Immature natural killer cell (primary cell): ENCODE measurements around the gene EPHX1. TPM values are rescaled to one million over a fixed set of nuclear protein-coding genes. Genes with fewer than 3 reads are reported as not detected.

Experiments used
- DNase-seq, 3 donors: peaks; one replicate each; pipeline ENCODE4 v3.0.0; 2022; ENCODE audit warnings: mixed read lengths in 1 of 3
- H3K27ac Mint-ChIP-seq, 6 donors: one replicate each; pipeline ENCODE4 v1.8.0; 2020; ENCODE audit warnings: mixed read lengths in 6 of 6, mild to moderate bottlenecking in 5 of 6, inconsistent platforms in 4 of 6, moderate library complexity in 3 of 6
- H3K27me3 Mint-ChIP-seq, 3 donors: one replicate each; pipeline ENCODE4 v1.8.0; 2020 to 2021; ENCODE audit warnings: low read depth in 3 of 3, mild to moderate bottlenecking in 3 of 3, mixed read lengths in 3 of 3, moderate library complexity in 3 of 3, inconsistent platforms in 1 of 3
- H3K36me3 Mint-ChIP-seq, 3 donors: one replicate each; pipeline ENCODE4 v1.8.0; 2020; ENCODE audit warnings: mixed read lengths in 3 of 3, inconsistent platforms in 2 of 3, mild to moderate bottlenecking in 2 of 3
- H3K4me1 Mint-ChIP-seq, 2 donors: one replicate each; pipeline ENCODE4 v1.8.0; 2020; ENCODE audit warnings: inconsistent platforms in 2 of 2, mild to moderate bottlenecking in 2 of 2, mixed read lengths in 2 of 2, moderate library complexity in 1 of 2
- H3K4me3 Mint-ChIP-seq, 5 donors: one replicate each; pipeline ENCODE4 v1.8.0; 2020; ENCODE audit warnings: mild to moderate bottlenecking in 5 of 5, mixed read lengths in 5 of 5, inconsistent platforms in 3 of 5, moderate library complexity in 3 of 5
- H3K9me3 Mint-ChIP-seq, 6 donors: one replicate each; pipeline ENCODE4 v1.8.0; 2020; ENCODE audit warnings: mild to moderate bottlenecking in 6 of 6, mixed read lengths in 6 of 6, inconsistent platforms in 4 of 6, moderate library complexity in 3 of 6
- polyA plus RNA-seq, 3 donors: library from polyadenylated mRNA; unstranded; fragments of 300-500 nt; fragmentation: Illumina TruSeq; gene quantifications; one replicate each; pipeline ENCODE4 v1.2.3, GENCODE V29; 2021

The EPHX1 gene
- polyA plus RNA-seq, 3 donors from 2014 or later: 0.86 to 2.4 (median 1.5) TPM

DNA sequence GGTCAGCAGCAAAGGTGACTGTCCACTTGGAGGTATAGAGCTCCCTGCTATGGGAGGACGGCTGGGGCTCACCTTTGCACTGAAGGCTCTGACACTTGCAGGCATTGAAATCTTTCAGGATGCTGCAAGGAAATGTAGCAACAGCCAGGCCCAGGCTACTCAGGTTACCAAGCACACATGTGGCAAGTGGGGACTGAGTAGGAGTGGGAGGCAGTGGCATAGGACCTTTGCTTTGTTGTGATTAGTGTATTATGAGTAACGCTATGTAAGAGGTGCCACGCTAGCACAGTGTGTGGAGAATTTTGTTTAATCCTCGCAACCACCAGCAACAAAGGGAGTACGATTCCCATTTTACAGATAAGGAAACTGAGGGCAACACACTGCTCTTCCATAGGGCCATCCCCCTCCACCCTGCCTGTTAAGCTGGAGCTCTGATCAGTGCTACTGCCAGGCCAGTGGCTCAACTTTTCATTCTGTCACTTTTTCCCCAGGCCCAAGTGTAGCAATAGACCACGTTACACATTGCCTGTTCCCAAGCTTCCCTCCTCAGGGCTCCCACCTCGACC lies 51.0 kb downstream of the EPHX1 start:
- Mint-ChIP-seq H3K27me3 (no peaks in the 10 kb centered on the region), H3K27ac (no peak overlapping the region), H3K4me1 (peaks cover 7 to 9% of the 10 kb centered on the region in 2 donors), H3K4me3 (no peak overlapping the region), H3K36me3 (peaks cover 25 to 57% (median 27%) of the 10 kb centered on the region in 3 donors), H3K9me3 (no peaks in the 10 kb centered on the region)
- no peak for DNase-seq

DNA sequence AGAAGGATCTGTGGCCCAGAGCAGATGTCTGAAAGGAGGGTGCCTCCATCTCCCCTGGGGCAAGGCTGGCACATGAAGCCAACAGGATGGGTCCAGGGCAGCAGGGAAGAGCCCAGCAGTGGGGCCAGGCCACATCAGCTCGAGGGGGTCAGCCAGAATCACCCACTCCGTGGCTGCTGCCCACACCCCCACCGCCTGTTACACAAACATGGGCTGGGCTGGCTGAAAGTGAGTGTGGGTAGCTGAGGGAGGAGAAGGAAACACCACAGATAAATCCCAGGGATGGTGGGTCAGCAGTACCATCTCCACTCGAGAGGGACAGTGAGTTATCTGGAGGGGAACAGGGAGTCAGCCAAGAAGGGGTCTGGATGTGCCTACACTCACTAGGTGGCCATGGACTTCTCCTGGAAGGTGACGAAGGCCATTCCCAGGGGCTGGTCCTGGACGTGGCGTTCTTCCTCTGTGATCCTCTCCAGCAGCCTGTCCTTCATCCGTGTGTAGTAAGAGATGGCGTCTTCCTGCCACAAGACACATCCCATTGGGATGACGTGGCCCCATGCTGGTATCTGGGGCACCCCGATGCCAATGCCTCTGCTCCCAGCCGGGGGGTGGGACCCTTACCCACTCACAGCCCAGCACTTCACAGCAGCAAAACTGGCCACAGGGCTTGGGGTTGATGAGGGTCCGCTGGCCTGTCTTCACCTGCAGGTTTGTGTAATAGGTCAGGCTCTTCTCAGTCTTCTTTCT lies 52.1 kb downstream of the EPHX1 start:
- Mint-ChIP-seq H3K4me3 (no peak overlapping the region), H3K27ac (no peak overlapping the region), H3K9me3 (no peaks in the 10 kb centered on the region), H3K36me3 (peaks cover 23 to 60% (median 27%) of the 10 kb centered on the region in 3 donors), H3K4me1 (peaks cover 17 to 19% of the 10 kb centered on the region in 2 donors), H3K27me3 (no peaks in the 10 kb centered on the region)
- no peak for DNase-seq

DNA sequence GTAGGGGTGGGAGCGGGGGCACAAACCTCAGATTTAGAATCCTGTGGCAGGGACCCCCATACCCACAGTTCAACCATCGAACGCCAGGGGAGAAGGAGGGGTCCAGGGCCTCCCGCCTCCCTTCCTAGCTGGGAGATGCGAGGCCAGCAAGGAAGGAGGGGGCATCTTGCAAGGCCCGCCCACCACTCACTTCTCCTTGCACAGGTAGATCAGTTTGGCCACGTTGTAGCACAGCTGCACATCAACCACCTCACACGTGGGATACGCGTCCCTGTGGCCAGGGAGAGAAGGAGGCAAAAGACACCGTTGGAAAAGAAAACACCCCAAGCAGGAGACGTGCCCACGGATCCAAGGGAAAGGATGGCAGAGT lies 52.6 kb downstream of the EPHX1 start:
- no peak for DNase-seq
- no peak overlapping the region for H3K4me3 Mint-ChIP-seq
- H3K9me3 Mint-ChIP-seq: no peaks in the 10 kb centered on the region
- H3K4me1 Mint-ChIP-seq: peaks cover 22 to 24% of the 10 kb centered on the region in 2 donors
- peaks cover 25 to 59% (median 30%) of the 10 kb centered on the region in 3 donors for H3K36me3 Mint-ChIP-seq
- H3K27me3 Mint-ChIP-seq: no peaks in the 10 kb centered on the region
- no peak overlapping the region for H3K27ac Mint-ChIP-seq

DNA sequence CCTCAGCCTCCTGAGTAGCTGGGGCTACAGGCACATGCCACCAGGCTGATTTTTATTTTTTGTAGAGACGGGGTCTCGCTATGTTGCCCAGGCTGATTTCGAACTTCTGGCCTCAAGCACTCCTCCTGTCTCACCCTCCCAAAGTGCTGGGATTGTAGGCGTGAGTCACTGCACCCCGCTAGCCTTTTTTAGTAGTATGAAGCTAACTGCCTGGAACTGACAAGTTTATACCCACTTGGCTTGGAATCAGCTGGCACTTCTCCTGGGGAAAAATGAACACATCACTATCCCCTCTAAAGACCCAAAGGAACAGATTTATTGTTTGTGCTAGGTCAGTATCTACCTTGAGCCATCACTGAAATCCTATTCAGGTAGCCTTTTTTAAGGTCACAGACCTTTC lies 53.2 kb downstream of the EPHX1 start:
- Mint-ChIP-seq H3K36me3 (peaks cover 25 to 59% (median 28%) of the 10 kb centered on the region in 3 donors), H3K4me1 (peaks cover 23 to 27% of the 10 kb centered on the region in 2 donors), H3K4me3 (no peak overlapping the region), H3K9me3 (no peaks in the 10 kb centered on the region), H3K27me3 (no peaks in the 10 kb centered on the region), H3K27ac (no peak overlapping the region)
- no peak for DNase-seq

DNA sequence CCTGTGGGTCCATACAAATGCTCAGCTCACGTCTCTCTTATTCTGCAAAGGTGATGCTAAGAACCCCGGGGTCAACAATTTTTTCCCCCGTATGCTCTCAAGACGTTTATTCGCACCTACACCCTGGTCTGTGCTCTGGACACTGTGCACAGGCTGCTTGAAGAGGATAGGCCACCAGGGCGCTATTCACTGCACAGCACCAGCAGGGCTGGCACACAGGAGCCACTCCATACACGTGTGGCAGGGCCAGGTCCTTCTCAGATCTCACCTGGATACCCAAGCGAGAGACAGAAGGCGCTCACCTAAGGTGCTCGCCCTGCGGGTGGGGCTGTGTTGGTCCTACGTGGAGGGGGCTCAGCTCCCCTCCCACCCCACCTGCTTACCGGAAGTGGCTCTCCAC lies 55.6 kb downstream of the EPHX1 start:
- H3K9me3 Mint-ChIP-seq: no peaks in the 10 kb centered on the region
- H3K27ac Mint-ChIP-seq: peak overlapping the region in 4 of 6 donors; percentile 40 to 86 (median 45)
- H3K4me3 Mint-ChIP-seq: peak overlapping the region in 2 of 5 donors; percentile 47 to 60
- H3K36me3 Mint-ChIP-seq: peaks cover 20 to 54% (median 22%) of the 10 kb centered on the region in 3 donors
- H3K4me1 Mint-ChIP-seq: peaks cover 23 to 33% of the 10 kb centered on the region in 2 donors
- no peaks in the 10 kb centered on the region for H3K27me3 Mint-ChIP-seq
- no peak for DNase-seq

DNA sequence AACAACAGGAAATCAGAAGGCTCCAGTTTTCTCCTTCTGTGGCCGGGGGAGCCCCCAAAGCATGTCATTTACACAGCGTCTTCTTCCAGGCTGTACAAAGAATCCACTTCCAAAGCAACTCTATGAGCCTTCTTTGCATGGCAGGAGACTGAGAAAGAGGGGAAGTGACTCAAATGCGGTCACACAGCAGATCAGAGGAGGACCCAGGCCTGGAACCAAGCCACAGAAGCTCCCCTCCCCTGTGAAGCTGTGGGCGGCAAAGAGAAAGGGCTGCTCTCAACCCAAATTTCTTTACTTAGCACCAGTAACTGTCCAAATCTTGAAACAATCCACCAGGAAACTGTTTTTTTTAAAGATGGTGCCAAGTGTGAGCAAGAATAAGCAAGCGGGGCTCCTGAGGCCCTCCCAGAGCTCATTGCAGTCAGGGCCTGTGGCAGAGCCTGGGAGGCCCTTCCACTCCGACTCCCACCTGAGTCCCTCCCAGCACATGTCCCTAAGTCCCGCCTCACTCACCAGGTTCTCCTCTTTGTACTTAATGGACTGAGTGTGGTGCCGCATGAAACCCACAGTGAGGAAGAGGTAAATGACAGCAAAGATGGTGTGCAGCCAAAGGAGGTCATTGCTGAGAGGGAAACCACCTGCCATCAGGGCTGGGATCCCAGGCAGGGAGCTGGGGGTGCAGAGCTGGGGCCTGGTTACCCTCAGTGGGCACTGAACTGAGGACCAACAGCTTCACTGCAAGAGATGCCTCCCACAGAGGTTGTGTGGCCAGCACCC lies 56.3 kb downstream of the EPHX1 start:
- peaks cover 26 to 56% (median 27%) of the 10 kb centered on the region in 3 donors for H3K36me3 Mint-ChIP-seq
- H3K9me3 Mint-ChIP-seq: no peaks in the 10 kb centered on the region
- H3K4me1 Mint-ChIP-seq: peaks cover 28 to 40% of the 10 kb centered on the region in 2 donors
- peak overlapping the region; percentile 12 to 88 (median 58) for H3K27ac Mint-ChIP-seq
- H3K27me3 Mint-ChIP-seq: no peaks in the 10 kb centered on the region
- peak overlapping the region; percentile 2 to 65 (median 57) for H3K4me3 Mint-ChIP-seq
- DNase-seq: peak; percentile 44 to 58 (median 48)

DNA sequence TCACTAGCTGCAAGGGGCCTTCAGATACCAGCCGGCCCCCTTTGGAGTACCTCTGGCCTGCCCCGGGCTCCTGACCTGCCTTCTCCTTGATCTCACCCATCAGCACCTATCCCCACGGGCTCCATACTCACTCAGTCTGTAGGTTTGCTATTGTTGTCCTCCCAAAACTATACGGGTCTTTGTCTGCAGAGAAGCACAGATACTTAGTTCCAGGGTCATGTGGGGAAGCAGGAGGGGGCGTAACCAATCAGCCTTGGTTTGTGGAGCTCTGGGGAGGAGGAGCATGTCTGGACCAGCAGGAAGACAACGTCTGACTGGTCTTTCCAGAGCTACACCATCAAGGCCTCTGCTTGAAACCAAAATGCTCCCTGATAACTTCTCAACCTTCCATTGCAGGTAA lies 57.1 kb downstream of the EPHX1 start:
- peak overlapping the region in 2 of 5 donors; percentile 27 to 53 for H3K4me3 Mint-ChIP-seq
- peaks cover 25 to 58% (median 34%) of the 10 kb centered on the region in 3 donors for H3K36me3 Mint-ChIP-seq
- H3K27me3 Mint-ChIP-seq: peaks cover 0 to 3% (median 2%) of the 10 kb centered on the region in 3 donors
- no peaks in the 10 kb centered on the region for H3K9me3 Mint-ChIP-seq
- H3K4me1 Mint-ChIP-seq: peaks cover 35 to 47% of the 10 kb centered on the region in 2 donors
- no peak for DNase-seq
- peak overlapping the region; percentile 12 to 82 (median 53) for H3K27ac Mint-ChIP-seq

DNA sequence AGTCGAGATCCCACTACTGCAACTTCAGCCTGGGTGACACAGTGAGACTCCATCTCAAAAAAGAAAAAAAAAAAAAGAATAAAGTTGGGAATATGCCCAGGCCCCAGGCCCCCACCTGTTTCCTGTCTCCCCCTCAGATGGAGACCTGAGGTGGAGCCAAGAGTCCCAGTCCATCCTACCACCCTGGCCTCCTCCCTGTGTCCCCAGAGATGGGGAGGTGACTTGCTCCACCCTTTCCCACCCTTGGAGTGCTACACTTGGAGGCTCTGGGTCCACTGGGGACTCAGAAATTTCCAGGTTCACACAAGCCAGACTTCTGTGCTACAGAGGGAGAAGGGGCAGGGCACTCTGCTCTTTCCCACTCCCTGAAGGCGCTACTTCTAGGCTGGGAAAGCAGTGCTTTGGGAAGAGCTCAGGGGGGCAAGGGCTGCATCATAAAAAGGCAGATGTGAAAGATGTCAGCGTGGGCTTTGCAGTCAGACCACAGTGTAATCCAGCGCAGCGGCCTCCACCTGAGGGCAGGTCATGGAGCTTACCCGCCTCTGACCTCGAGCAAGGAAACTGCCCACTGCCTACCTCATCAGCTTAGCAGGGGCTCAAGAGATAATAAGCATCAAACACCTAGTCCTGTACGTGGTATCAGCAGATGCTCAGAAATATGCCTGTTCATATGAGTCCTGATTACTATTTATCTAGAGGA lies 58.9 kb downstream of the EPHX1 start:
- H3K4me1 Mint-ChIP-seq: peaks cover 47 to 62% of the 10 kb centered on the region in 2 donors
- H3K27ac Mint-ChIP-seq: no peak overlapping the region
- peaks cover 21 to 51% (median 30%) of the 10 kb centered on the region in 3 donors for H3K36me3 Mint-ChIP-seq
- DNase-seq: no peak
- no peak overlapping the region for H3K4me3 Mint-ChIP-seq
- H3K9me3 Mint-ChIP-seq: no peaks in the 10 kb centered on the region
- H3K27me3 Mint-ChIP-seq: peaks cover 0 to 3% (median 2%) of the 10 kb centered on the region in 3 donors

DNA sequence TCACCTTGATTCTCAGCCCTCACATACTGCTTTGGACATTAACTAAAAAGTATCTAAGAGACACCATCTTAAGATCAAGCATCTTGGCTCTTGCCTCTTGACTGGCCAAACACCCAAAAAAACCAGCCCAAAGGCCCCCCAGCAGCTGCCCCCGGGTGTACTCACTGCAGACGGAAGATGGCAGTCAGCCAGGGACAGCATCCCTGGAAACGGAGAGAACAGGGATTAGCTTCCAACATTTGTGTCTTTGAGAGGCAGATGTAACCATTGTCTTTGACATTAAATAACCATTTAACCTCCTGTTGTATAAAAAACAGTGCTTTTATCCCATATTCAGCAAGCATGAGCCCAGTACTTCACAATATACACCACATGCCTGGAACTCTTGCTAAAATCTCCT lies 61.0 kb downstream of the EPHX1 start:
- peak overlapping the region; percentile 34 to 88 (median 70) for H3K27ac Mint-ChIP-seq
- H3K36me3 Mint-ChIP-seq: peaks cover 18 to 57% (median 26%) of the 10 kb centered on the region in 3 donors
- no peak for DNase-seq
- H3K4me1 Mint-ChIP-seq: peaks cover 44 to 60% of the 10 kb centered on the region in 2 donors
- no peaks in the 10 kb centered on the region for H3K9me3 Mint-ChIP-seq
- peak overlapping the region in 2 of 5 donors; percentile 25 to 33 for H3K4me3 Mint-ChIP-seq
- peaks cover 0 to 3% (median 2%) of the 10 kb centered on the region in 3 donors for H3K27me3 Mint-ChIP-seq

DNA sequence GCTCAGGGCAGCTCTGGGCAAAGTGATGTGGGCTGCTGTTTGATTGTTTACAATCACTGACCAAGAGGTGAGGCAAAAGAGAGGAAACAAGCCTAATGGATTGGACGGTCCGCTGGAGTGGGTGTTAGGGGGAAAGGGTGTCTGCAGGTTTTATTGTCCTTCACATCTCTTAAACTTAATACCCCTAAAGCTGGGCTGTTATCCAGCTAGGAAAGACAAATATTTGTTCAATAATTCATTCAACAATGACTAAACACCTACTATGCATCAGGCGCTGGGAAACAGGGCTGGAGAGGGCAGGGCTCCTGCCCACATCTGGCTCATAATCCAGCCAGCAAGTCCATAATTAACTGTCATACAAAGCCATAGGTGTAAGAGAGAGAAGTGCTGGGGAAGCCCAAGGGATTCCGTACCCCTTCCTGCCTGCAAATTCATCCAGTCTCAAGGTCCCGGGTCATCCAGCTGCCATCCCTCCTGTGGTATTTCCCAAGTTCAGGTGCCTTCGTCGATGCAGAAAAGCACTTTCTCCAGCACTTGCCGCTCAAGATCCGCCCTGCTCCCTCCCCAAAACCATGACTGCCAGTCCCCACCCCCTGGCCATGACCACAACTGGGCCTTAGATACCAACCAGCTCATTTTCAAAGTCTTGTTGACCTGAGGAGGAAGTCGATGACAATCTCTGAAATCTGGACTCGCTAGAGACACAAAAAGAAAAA lies 61.6 kb downstream of the EPHX1 start:
- H3K4me1 Mint-ChIP-seq: peaks cover 40 to 54% of the 10 kb centered on the region in 2 donors
- peak overlapping the region; percentile 11 to 67 (median 37) for H3K4me3 Mint-ChIP-seq

DNA sequence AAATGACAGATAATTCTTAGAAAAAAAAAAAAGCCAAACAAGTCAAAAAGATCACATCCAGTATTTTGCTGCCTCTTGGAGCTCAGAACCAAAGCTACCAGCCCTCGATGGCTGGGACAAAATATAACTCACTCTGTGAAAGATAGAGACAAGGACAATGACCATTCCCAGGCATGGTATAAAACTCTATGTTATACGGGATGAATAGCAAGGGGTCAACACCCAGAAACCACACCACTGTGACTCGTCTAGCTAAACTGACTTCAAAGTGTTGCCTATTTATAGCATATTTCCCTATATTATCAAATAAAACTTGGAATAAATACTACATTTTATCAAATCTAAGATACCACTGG lies 62.1 kb downstream of the EPHX1 start:
- H3K4me1 Mint-ChIP-seq: peaks cover 35 to 52% of the 10 kb centered on the region in 2 donors
- H3K27me3 Mint-ChIP-seq: peaks cover 0 to 3% (median 2%) of the 10 kb centered on the region in 3 donors
- peak overlapping the region; percentile 11 to 67 (median 37) for H3K4me3 Mint-ChIP-seq
- peaks cover 18 to 58% (median 25%) of the 10 kb centered on the region in 3 donors for H3K36me3 Mint-ChIP-seq
- DNase-seq: no peak
- H3K27ac Mint-ChIP-seq: peak overlapping the region; percentile 61 to 89 (median 76)
- no peaks in the 10 kb centered on the region for H3K9me3 Mint-ChIP-seq

More for the DNA sequence above, 61.6 kb downstream of the EPHX1 start:
- H3K27me3 Mint-ChIP-seq: peaks cover 0 to 3% (median 2%) of the 10 kb centered on the region in 3 donors
- H3K36me3 Mint-ChIP-seq: peaks cover 18 to 57% (median 26%) of the 10 kb centered on the region in 3 donors
- H3K27ac Mint-ChIP-seq: peak overlapping the region; percentile 61 to 89 (median 76)
- peak; percentile 52 to 67 (median 61) for DNase-seq
- no peaks in the 10 kb centered on the region for H3K9me3 Mint-ChIP-seq

DNA sequence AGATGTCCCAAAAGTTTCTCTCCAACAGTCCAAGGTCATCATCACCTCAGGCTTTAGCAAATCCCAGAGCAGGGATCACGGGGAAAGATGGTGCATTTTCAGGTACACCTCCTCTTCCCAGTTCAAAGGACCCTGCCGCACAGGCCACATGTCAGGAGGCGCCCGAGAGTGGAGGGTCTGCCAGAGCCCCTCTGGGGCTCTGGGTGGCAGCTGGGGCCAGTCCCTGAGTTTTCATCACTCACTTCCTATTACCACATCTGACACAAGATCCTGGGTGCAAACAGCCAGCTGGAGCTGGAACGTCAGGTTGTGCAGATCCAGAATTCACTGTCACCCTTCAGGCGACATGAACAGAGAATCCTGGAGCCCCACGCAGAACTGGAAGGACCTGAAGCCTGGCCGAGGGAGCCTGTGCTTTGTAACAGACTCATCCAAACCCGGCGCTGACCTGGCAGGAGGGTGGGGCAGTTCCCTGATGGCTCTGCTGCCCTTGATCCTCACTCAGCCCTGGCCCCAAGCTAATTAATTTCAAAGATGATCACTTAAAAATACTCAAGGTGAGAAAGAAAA lies 63.4 kb downstream of the EPHX1 start:
- no peak for DNase-seq
- Mint-ChIP-seq H3K9me3 (no peaks in the 10 kb centered on the region), H3K27ac (peak overlapping the region in 4 of 6 donors; percentile 2 to 66 (median 57)), H3K36me3 (peaks cover 14 to 58% (median 30%) of the 10 kb centered on the region in 3 donors), H3K4me1 (peaks cover 31 to 57% of the 10 kb centered on the region in 2 donors), H3K27me3 (peaks cover 0 to 3% (median 2%) of the 10 kb centered on the region in 3 donors), H3K4me3 (no peak overlapping the region)
